ENCODE results near the gene CLIP3.
A peak's percentile ranks its signal among the peaks of the same experiment; 100 is the strongest.

The CLIP3 gene

DNA sequence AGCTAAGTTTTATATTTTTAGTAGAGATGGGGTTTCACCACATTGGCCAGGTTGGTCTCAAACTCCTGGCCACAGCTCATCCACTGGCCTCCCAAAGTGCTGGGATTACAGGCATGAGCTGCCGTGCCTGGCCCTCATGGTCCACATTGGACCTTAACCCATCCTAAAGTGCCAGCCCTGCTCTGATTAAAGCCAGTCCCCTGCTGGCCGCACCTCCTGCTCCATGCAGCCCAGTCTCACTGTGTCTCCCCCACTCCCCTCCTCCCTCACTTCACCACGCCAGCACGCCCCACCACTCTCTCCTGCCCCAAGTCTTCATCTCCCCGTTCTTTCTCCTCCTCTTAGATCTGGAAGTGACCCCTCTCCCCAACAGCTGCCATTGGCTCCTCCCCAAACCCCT lies 54.4 kb downstream of the CLIP3 start:
- H2AK5ac ChIP-seq (ENCODE audit: low read depth, low read length): no peak overlapping the region

DNA sequence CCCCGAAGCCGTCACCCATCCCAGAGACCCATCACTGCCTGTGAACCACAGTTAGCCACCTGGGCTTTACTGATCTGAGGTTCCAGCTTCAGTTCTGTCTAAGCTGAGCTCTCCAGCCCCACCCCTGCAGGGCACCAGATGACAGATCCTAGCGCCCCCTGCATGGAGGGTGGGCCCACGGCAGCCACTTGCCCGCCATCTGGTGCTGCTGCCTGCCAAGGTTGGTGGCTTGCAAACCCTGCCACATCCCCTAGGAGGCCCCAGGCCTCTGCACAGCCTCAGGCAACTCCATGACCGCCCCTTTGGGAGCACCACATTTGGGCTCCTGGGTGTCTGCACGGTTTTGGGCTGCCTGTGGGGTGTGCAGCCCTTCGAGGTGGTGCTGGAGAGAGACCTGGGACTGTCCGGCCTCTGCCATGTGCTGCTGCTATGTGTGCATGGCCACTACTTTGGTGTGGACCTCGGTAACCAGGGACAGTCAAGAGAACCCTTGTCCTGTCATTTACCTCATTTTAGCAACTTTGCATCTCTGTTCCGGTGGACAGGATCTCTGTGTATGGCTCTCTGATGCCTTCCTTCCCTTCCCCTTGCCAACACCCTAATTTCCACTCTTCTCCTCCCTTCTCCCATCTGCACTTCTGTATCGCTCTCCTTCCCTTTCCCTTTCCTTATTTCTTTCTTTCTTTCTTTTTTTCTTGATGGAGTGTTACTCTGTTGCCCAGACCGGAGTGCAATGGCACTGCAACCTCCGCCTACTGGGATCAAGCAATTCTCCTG lies 55.0 kb downstream of the CLIP3 start:
- no peak for DNase-seq (ENCODE audit: low spot score)

More for the DNA sequence above, 54.4 kb downstream of the CLIP3 start:
- H3K79me1 ChIP-seq (ENCODE audit: low read depth, low read length): peaks cover 2% of the 10 kb centered on the region
- H3K14ac ChIP-seq (ENCODE audit: low read length): no peak overlapping the region
- H3K9ac ChIP-seq (ENCODE audit: low read depth, low read length, poor library complexity): no peak overlapping the region
- H3K27ac ChIP-seq (replicated peaks; ENCODE audit: low read length): no peak overlapping the region
- H3K4me2 ChIP-seq (ENCODE audit: insufficient read depth, low read length, poor library complexity, severe bottlenecking): no peak overlapping the region
- H3K4me1 ChIP-seq (ENCODE audit: control insufficient read depth in 2 of 2, insufficient read depth in 1 of 2, low read depth in 1 of 2, low read length in 2 of 2): peaks cover 0 to 2% of the 10 kb centered on the region in 2 donors
- no peak overlapping the region for H2BK5ac ChIP-seq (ENCODE audit: low read length)
- no peaks in the 10 kb centered on the region for H3K9me3 ChIP-seq (replicated peaks in 1 of 2; ENCODE audit: control insufficient read depth in 2 of 2, insufficient read depth in 1 of 2, low read depth in 1 of 2, low read length in 2 of 2)
- peaks cover 0 to 4% (median 3%) of the 10 kb centered on the region in 3 experiments for H3K27me3 ChIP-seq (ENCODE audit: control insufficient read depth in 3 of 3, insufficient read depth in 3 of 3, low read depth in 1 of 3, low read length in 3 of 3)
- no peak overlapping the region for H3K4me3 ChIP-seq (ENCODE audit: low read length in 2 of 2)
- no peak overlapping the region for H3K4ac ChIP-seq (ENCODE audit: low read length)
- H3K18ac ChIP-seq (ENCODE audit: low read length): no peak overlapping the region
- no CpG with 5 or more reads among the region's 5 CpGs for WGBS, 2 donors (ENCODE audit: extremely low coverage in 2 of 2, insufficient read length in 2 of 2, insufficient replicate concordance in 1 of 2)
- no peak overlapping the region for H2AFZ ChIP-seq (ENCODE audit: low read length)
- no peak overlapping the region for H2BK12ac ChIP-seq (ENCODE audit: low read length)
- H3K23ac ChIP-seq (ENCODE audit: low read depth, low read length, poor library complexity): no peak overlapping the region
- H2BK15ac ChIP-seq (ENCODE audit: low read length): no peak overlapping the region
- DNase-seq (ENCODE audit: low spot score): no peak
- H3K36me3 ChIP-seq (replicated peaks in 1 of 2; ENCODE audit: control insufficient read depth in 2 of 2, insufficient read depth in 2 of 2, low read length in 2 of 2): no peaks in the 10 kb centered on the region
- no peak overlapping the region for H4K8ac ChIP-seq (ENCODE audit: low read depth, low read length)
- H4K91ac ChIP-seq (ENCODE audit: low read depth, low read length, poor library complexity): no peak overlapping the region
- H2BK120ac ChIP-seq (ENCODE audit: low read depth, low read length): no peak overlapping the region

GRCh38 chr19:35975608-35976214 lies 57.0 kb downstream of the CLIP3 start:
- no peak overlapping the region for H4K8ac ChIP-seq (ENCODE audit: low read depth, low read length)
- no peak overlapping the region for H3K4me3 ChIP-seq (ENCODE audit: low read length in 2 of 2)
- peaks cover 2% of the 10 kb centered on the region for H3K79me1 ChIP-seq (ENCODE audit: low read depth, low read length)
- peak; percentile 44 for DNase-seq (ENCODE audit: low spot score)
- no peaks in the 10 kb centered on the region for H3K9me3 ChIP-seq (replicated peaks in 1 of 2; ENCODE audit: control insufficient read depth in 2 of 2, insufficient read depth in 1 of 2, low read depth in 1 of 2, low read length in 2 of 2)
- H3K4me1 ChIP-seq (ENCODE audit: control insufficient read depth in 2 of 2, insufficient read depth in 1 of 2, low read depth in 1 of 2, low read length in 2 of 2): no peaks in the 10 kb centered on the region
- H2BK15ac ChIP-seq (ENCODE audit: low read length): no peak overlapping the region
- H2BK120ac ChIP-seq (ENCODE audit: low read depth, low read length): no peak overlapping the region
- H2BK5ac ChIP-seq (ENCODE audit: low read length): no peak overlapping the region
- H3K23ac ChIP-seq (ENCODE audit: low read depth, low read length, poor library complexity): no peak overlapping the region
- H3K27me3 ChIP-seq (ENCODE audit: control insufficient read depth in 3 of 3, insufficient read depth in 3 of 3, low read depth in 1 of 3, low read length in 3 of 3): peaks cover 0 to 3% (median 2%) of the 10 kb centered on the region in 3 experiments
- no peak overlapping the region for H3K18ac ChIP-seq (ENCODE audit: low read length)
- H2BK12ac ChIP-seq (ENCODE audit: low read length): no peak overlapping the region
- no peak overlapping the region for H3K27ac ChIP-seq (replicated peaks; ENCODE audit: low read length)
- no peak overlapping the region for H3K4ac ChIP-seq (ENCODE audit: low read length)
- no CpG with 5 or more reads among the region's 5 CpGs for WGBS, 2 donors (ENCODE audit: extremely low coverage in 2 of 2, insufficient read length in 2 of 2, insufficient replicate concordance in 1 of 2)
- no peak overlapping the region for H2AK5ac ChIP-seq (ENCODE audit: low read depth, low read length)
- no peak overlapping the region for H3K9ac ChIP-seq (ENCODE audit: low read depth, low read length, poor library complexity)
- no peak overlapping the region for H3K14ac ChIP-seq (ENCODE audit: low read length)
- no peak overlapping the region for H3K4me2 ChIP-seq (ENCODE audit: insufficient read depth, low read length, poor library complexity, severe bottlenecking)
- H4K91ac ChIP-seq (ENCODE audit: low read depth, low read length, poor library complexity): no peak overlapping the region
- H2AFZ ChIP-seq (ENCODE audit: low read length): no peak overlapping the region
- H3K36me3 ChIP-seq (replicated peaks in 1 of 2; ENCODE audit: control insufficient read depth in 2 of 2, insufficient read depth in 2 of 2, low read length in 2 of 2): no peaks in the 10 kb centered on the region

More for the DNA sequence above, 55.0 kb downstream of the CLIP3 start:
- Histone ChIP-seq H3K36me3 (replicated peaks in 1 of 2; ENCODE audit: control insufficient read depth in 2 of 2, insufficient read depth in 2 of 2, low read length in 2 of 2) (no peaks in the 10 kb centered on the region), H2BK120ac (ENCODE audit: low read depth, low read length) (no peak overlapping the region), H2BK15ac (ENCODE audit: low read length) (no peak overlapping the region), H4K8ac (ENCODE audit: low read depth, low read length) (no peak overlapping the region), H3K9me3 (replicated peaks in 1 of 2; ENCODE audit: control insufficient read depth in 2 of 2, insufficient read depth in 1 of 2, low read depth in 1 of 2, low read length in 2 of 2) (no peaks in the 10 kb centered on the region), H2AFZ (ENCODE audit: low read length) (no peak overlapping the region), H4K91ac (ENCODE audit: low read depth, low read length, poor library complexity) (no peak overlapping the region), H3K4ac (ENCODE audit: low read length) (no peak overlapping the region), H3K23ac (ENCODE audit: low read depth, low read length, poor library complexity) (peak overlapping the region; percentile 83), H3K4me1 (ENCODE audit: control insufficient read depth in 2 of 2, insufficient read depth in 1 of 2, low read depth in 1 of 2, low read length in 2 of 2) (no peaks in the 10 kb centered on the region), H2BK5ac (ENCODE audit: low read length) (no peak overlapping the region), H3K4me3 (ENCODE audit: low read length in 2 of 2) (no peak overlapping the region), H3K14ac (ENCODE audit: low read length) (no peak overlapping the region), H3K27ac (replicated peaks; ENCODE audit: low read length) (no peak overlapping the region), H3K9ac (ENCODE audit: low read depth, low read length, poor library complexity) (no peak overlapping the region), H3K18ac (ENCODE audit: low read length) (no peak overlapping the region), H2BK12ac (ENCODE audit: low read length) (no peak overlapping the region), H2AK5ac (ENCODE audit: low read depth, low read length) (no peak overlapping the region), H3K4me2 (ENCODE audit: insufficient read depth, low read length, poor library complexity, severe bottlenecking) (no peak overlapping the region), H3K27me3 (ENCODE audit: control insufficient read depth in 3 of 3, insufficient read depth in 3 of 3, low read depth in 1 of 3, low read length in 3 of 3) (peaks cover 0 to 4% (median 3%) of the 10 kb centered on the region in 3 experiments), H3K79me1 (ENCODE audit: low read depth, low read length) (peaks cover 2% of the 10 kb centered on the region)
- no CpG with 5 or more reads among the region's 14 CpGs for WGBS, 2 donors (ENCODE audit: extremely low coverage in 2 of 2, insufficient read length in 2 of 2, insufficient replicate concordance in 1 of 2)

DNA sequence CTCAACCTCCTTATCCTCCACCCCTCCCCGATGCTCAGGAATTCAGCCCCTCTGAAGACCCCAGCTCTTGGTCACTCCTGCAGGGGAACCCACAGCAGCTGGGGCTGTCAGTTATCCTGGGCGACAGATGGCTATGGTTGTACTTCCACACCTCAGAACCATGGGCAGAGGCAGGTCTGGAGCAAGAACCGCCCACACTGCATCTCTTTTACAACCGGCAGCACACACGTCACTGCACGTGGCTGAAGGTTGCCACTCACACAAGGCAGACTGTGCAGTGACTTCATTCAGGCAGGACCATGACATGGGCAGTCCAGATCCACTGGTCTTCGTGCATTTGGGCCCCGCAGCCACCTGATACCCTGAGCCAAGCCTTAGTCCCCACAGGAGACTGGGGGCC lies 59.2 kb downstream of the CLIP3 start:
- Histone ChIP-seq H3K23ac (ENCODE audit: low read depth, low read length, poor library complexity) (no peak overlapping the region), H3K4me1 (ENCODE audit: control insufficient read depth in 2 of 2, insufficient read depth in 1 of 2, low read depth in 1 of 2, low read length in 2 of 2) (no peaks in the 10 kb centered on the region), H3K14ac (ENCODE audit: low read length) (no peak overlapping the region), H2AFZ (ENCODE audit: low read length) (no peak overlapping the region), H2BK120ac (ENCODE audit: low read depth, low read length) (no peak overlapping the region), H2AK5ac (ENCODE audit: low read depth, low read length) (no peak overlapping the region), H3K4me3 (ENCODE audit: low read length in 2 of 2) (no peak overlapping the region), H3K36me3 (replicated peaks in 1 of 2; ENCODE audit: control insufficient read depth in 2 of 2, insufficient read depth in 2 of 2, low read length in 2 of 2) (no peaks in the 10 kb centered on the region), H3K9me3 (replicated peaks in 1 of 2; ENCODE audit: control insufficient read depth in 2 of 2, insufficient read depth in 1 of 2, low read depth in 1 of 2, low read length in 2 of 2) (no peaks in the 10 kb centered on the region), H3K79me1 (ENCODE audit: low read depth, low read length) (peaks cover 2% of the 10 kb centered on the region), H3K9ac (ENCODE audit: low read depth, low read length, poor library complexity) (no peak overlapping the region), H3K27ac (replicated peaks; ENCODE audit: low read length) (no peak overlapping the region), H4K8ac (ENCODE audit: low read depth, low read length) (no peak overlapping the region), H3K4ac (ENCODE audit: low read length) (no peak overlapping the region), H3K27me3 (ENCODE audit: control insufficient read depth in 3 of 3, insufficient read depth in 3 of 3, low read depth in 1 of 3, low read length in 3 of 3) (peaks cover 0 to 6% (median 2%) of the 10 kb centered on the region in 3 experiments), H2BK15ac (ENCODE audit: low read length) (no peak overlapping the region), H4K91ac (ENCODE audit: low read depth, low read length, poor library complexity) (no peak overlapping the region), H2BK5ac (ENCODE audit: low read length) (no peak overlapping the region), H2BK12ac (ENCODE audit: low read length) (no peak overlapping the region), H3K18ac (ENCODE audit: low read length) (no peak overlapping the region), H3K4me2 (ENCODE audit: insufficient read depth, low read length, poor library complexity, severe bottlenecking) (no peak overlapping the region)
- no CpG with 5 or more reads among the region's 8 CpGs for WGBS, 2 donors (ENCODE audit: extremely low coverage in 2 of 2, insufficient read length in 2 of 2, insufficient replicate concordance in 1 of 2)
- DNase-seq (ENCODE audit: low spot score): no peak

Data from neuronal stem cell (in vitro differentiated cells).